Activated CD4-positive, alpha-beta T cell treated with anti-CD3 and anti-CD28 coated beads for 36 hours (primary cell): ENCODE results near the gene CTCF. TPM values are rescaled to one million over a fixed set of nuclear protein-coding genes. Genes with fewer than 3 reads are reported as not detected.

ENCODE experiments used
- ATAC-seq: fragments of 200-7000 bp; cut with Tn5 transposase; one replicate; pipeline ENCODE4 v1.10.0; 2021; ENCODE audit warnings: mild to moderate bottlenecking, moderate library complexity
- CTCF ChIA-PET: fragments of 350-600 bp; sonication (Branson Sonifier 250); formaldehyde crosslinking; loops from one replicate; lab custom pipeline; 2021; ENCODE audit warnings: antibody characterized with exemption; lab: Charles Lee
- POLR2A ChIA-PET: fragments of 350-600 bp; sonication (Branson Sonifier 250); formaldehyde crosslinking; loops from one replicate; lab custom pipeline; 2021; ENCODE audit warnings: antibody characterized with exemption, inconsistent platforms; lab: Charles Lee
- DNase-seq: peaks from one replicate; pipeline ENCODE4 v3.0.0-alpha.2; 2020
- H3K27ac Mint-ChIP-seq: one replicate; pipeline ENCODE4 v1.8.0; 2021; ENCODE audit warnings: mixed read lengths
- H3K27me3 Mint-ChIP-seq: one replicate; pipeline ENCODE4 v1.8.0; 2021; ENCODE audit warnings: mixed read lengths
- H3K36me3 Mint-ChIP-seq: one replicate; pipeline ENCODE4 v1.8.0; 2021; ENCODE audit warnings: low read depth, mixed read lengths
- H3K4me1 Mint-ChIP-seq: one replicate; pipeline ENCODE4 v1.8.0; 2021; ENCODE audit warnings: mixed read lengths
- H3K4me3 Mint-ChIP-seq: one replicate; pipeline ENCODE4 v1.8.0; 2021; ENCODE audit warnings: mild to moderate bottlenecking, moderate library complexity, mixed read lengths
- H3K9me3 Mint-ChIP-seq: one replicate; pipeline ENCODE4 v1.8.0; 2021; ENCODE audit warnings: low read depth, mixed read lengths
- intact Hi-C, 2 experiments: fragments of 100-400 bp; cut with DNase I in 1 of 2; cut with micrococcal nuclease in 1 of 2; formaldehyde crosslinking; loops; one replicate each; pipeline versions ENCODE4 v1.14.2 to v1.15.1; 2022 to 2024; cut with DNase I, micrococcal nuclease
- total RNA-seq, 2 experiments: library from RNA; stranded (reverse); gene quantifications; one replicate each; pipeline ENCODE4 v1.2.3, GENCODE V29; 2021

CTCF gene
- total RNA-seq, 2 experiments from 2014 or later: 51.0 to 66.4 TPM

DNA sequence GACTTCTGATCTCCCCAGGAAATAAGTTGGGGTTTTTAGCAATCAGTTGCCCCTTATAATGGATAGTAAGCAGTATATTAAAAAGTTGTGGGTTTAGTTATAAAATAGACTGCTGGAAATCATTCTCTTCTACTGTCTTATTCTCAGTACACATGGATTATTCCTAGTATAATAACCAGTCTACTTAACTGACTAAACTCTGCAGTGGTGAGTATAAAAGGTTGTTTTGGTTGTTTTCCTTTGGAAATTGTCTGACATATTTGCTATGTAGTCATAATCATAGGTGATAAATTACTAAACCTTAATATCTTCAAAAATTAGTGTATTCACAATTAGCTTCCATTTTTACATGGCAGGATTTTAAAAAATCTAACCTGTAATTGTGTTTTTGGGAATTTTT lies 31.4 kb downstream of the CTCF start:
- ATAC-seq (peak; percentile 23), DNase-seq (no peak)
- CTCF ChIA-PET: interaction anchor here (1.4 to 2.8 kb wide), 2 partner anchors 46 to 73 kb away, joined by 5 to 12 read pairs; no protein-coding TSS in a partner anchor
- H3K27me3 Mint-ChIP-seq: no peaks in the 10 kb centered on the region
- no peak overlapping the region for H3K4me3 Mint-ChIP-seq
- H3K27ac Mint-ChIP-seq: peak overlapping the region; percentile 0
- intact Hi-C loops: no loop called here
- POLR2A ChIA-PET: interaction anchor here (0.6 to 0.7 kb wide), 2 partner anchors 8 to 19 kb away, joined by 3 to 4 read pairs; no protein-coding TSS in a partner anchor
- no peaks in the 10 kb centered on the region for H3K9me3 Mint-ChIP-seq
- peaks cover 32% of the 10 kb centered on the region for H3K4me1 Mint-ChIP-seq
- H3K36me3 Mint-ChIP-seq: peaks cover 11% of the 10 kb centered on the region

DNA sequence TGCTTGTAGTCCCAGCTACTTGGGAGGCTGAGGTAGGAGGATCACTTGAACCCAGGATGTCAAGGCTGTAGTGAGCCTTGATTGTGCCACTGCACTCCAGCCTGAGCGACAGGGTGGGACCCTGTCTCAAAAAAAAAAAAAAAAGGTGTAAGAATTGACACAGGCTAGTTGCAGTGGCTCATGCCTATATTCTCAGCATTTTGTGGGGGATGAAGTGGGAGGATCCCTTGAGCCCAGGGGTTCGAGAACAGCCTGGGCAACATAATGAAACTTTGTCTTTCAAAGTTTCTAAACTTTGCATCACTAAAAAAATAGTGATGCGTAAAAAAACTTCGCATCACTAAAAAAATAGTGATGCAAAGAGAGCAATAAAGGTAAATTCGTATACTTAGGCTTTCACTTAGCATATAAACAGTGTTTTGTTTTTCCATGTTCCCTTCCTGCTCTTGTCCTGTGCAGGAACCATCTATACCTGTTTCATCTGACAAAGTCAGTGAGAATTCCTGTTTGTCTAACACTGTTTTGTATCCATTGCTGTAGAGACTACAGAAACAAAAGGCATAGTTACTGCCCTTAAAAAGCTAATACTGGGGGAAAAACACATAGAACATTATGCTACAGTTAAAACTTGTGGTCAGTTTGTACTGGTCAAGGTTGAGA lies 32.1 kb downstream of the CTCF start:
- CTCF ChIA-PET: interaction anchor here (1.2 to 2.8 kb wide), 6 partner anchors 31 to 77 kb away, joined by 3 to 12 read pairs (median 6); partner anchors contain the start of gene CARMIL2
- DNase-seq (no peak), ATAC-seq (no peak)
- H3K27ac Mint-ChIP-seq: peak overlapping the region; percentile 53
- no peaks in the 10 kb centered on the region for H3K27me3 Mint-ChIP-seq
- intact Hi-C loops: no loop called here
- H3K4me1 Mint-ChIP-seq: peaks cover 32% of the 10 kb centered on the region
- H3K36me3 Mint-ChIP-seq: peaks cover 9% of the 10 kb centered on the region
- H3K4me3 Mint-ChIP-seq: no peak overlapping the region
- POLR2A ChIA-PET: interaction anchor here (0.6 kb wide), 2 partner anchors 22 to 275 kb away, joined by 3 to 7 read pairs; no protein-coding TSS in a partner anchor
- H3K9me3 Mint-ChIP-seq: no peaks in the 10 kb centered on the region

DNA sequence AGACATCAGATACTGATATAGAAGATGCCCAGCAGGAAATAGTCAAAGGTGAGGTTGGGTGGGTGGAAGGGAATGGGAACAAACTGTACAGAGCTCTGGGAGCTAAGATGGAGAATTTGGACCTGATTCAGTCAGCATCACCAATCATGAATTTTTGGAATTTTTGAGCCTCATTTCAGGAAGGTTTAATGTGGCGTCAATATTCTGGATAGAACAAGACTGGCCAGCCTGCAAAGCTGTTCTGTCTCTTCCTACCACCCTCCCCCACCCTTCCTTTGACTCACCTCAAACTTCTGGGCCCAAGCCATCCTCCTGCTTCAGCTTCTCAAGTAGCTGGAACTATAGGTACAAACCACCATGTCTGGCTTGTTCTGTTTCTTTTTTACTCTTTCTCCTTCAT lies 32.6 kb downstream of the CTCF start:
- peaks cover 5% of the 10 kb centered on the region for H3K36me3 Mint-ChIP-seq
- peak; percentile 81 for ATAC-seq
- no peaks in the 10 kb centered on the region for H3K27me3 Mint-ChIP-seq
- intact Hi-C loops: loop anchor here in 1 of 2 experiments (5.0 kb wide), 1 partner anchor 33 kb away; the partner anchor contains the start of gene CTCF
- H3K9me3 Mint-ChIP-seq: no peaks in the 10 kb centered on the region
- peak; percentile 44 for DNase-seq
- H3K4me3 Mint-ChIP-seq: no peak overlapping the region
- peak overlapping the region; percentile 53 for H3K27ac Mint-ChIP-seq
- peaks cover 36% of the 10 kb centered on the region for H3K4me1 Mint-ChIP-seq
- POLR2A ChIA-PET: interaction anchor here (0.6 kb wide), 2 partner anchors 22 to 274 kb away, joined by 3 to 7 read pairs; no protein-coding TSS in a partner anchor
- CTCF ChIA-PET: interaction anchor here (0.7 to 2.8 kb wide), 6 partner anchors 31 to 78 kb away, joined by 3 to 12 read pairs (median 6); partner anchors contain the start of gene CARMIL2

DNA sequence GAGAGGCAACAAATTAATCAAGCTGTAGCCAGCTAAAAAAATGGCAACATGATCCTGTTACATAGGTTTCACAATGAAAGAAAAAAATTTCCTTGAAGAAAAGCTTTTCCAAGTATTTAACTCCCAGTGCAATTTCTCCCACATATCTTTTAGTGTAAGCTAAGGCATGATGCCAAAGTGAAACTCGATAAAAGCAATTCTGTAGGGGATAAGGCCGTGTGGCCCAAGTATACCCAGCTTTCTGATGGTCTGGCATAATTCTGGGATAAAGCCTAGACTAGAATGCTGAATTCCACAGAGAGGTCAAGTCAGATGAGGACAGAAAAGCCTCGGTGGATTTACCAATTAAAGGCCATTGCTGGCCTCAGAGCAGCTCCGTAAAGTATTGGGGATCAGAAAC lies 36.2 kb downstream of the CTCF start:
- ATAC-seq (no peak), DNase-seq (no peak)
- no peak overlapping the region for H3K27ac Mint-ChIP-seq
- ChIA-PET CTCF (interaction anchor here (0.9 to 2.1 kb wide), 5 partner anchors 11 to 77 kb away, joined by 3 to 8 read pairs (median 3); no protein-coding TSS in a partner anchor), POLR2A (interaction anchor here (1.2 kb wide), 1 partner anchor 9 kb away, joined by 4 read pairs; no protein-coding TSS in a partner anchor)
- no peaks in the 10 kb centered on the region for H3K36me3 Mint-ChIP-seq
- no peak overlapping the region for H3K4me3 Mint-ChIP-seq
- no peaks in the 10 kb centered on the region for H3K9me3 Mint-ChIP-seq
- H3K4me1 Mint-ChIP-seq: peaks cover 34% of the 10 kb centered on the region
- no peaks in the 10 kb centered on the region for H3K27me3 Mint-ChIP-seq
- intact Hi-C loops: loop anchor here in 1 of 2 experiments (5.0 kb wide), 1 partner anchor 36 kb away; the partner anchor contains the start of gene CTCF

DNA sequence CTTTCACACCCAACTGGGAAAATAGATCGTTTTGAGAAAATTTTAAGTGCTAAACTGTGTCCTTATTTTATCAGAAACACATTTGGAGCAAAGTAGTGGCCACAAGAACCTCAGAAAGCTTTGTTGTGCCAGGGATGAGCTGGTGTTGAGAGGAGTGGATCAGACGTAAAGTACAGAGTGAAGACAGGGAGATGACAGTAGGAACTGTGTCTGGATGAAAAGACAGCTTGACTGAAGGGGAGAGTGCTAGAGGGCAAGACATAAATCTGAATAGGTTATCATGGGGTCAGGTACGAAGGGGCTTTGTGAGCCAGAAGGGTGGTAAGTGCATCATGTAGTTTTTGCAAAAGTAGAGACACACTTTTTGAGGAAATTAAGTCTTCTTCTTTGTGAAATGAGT lies 43.3 kb downstream of the CTCF start:
- CTCF ChIA-PET: interaction anchor here (0.7 kb wide), 1 partner anchor 340 kb away, joined by 4 read pairs; no protein-coding TSS in a partner anchor
- ATAC-seq: no peak
- H3K27ac Mint-ChIP-seq: no peak overlapping the region
- H3K27me3 Mint-ChIP-seq: no peaks in the 10 kb centered on the region
- intact Hi-C loops: no loop called here
- H3K9me3 Mint-ChIP-seq: no peaks in the 10 kb centered on the region
- H3K4me3 Mint-ChIP-seq: no peak overlapping the region
- no peaks in the 10 kb centered on the region for H3K36me3 Mint-ChIP-seq
- H3K4me1 Mint-ChIP-seq: peaks cover 14% of the 10 kb centered on the region
- POLR2A ChIA-PET: no interaction called here
- no peak for DNase-seq

DNA sequence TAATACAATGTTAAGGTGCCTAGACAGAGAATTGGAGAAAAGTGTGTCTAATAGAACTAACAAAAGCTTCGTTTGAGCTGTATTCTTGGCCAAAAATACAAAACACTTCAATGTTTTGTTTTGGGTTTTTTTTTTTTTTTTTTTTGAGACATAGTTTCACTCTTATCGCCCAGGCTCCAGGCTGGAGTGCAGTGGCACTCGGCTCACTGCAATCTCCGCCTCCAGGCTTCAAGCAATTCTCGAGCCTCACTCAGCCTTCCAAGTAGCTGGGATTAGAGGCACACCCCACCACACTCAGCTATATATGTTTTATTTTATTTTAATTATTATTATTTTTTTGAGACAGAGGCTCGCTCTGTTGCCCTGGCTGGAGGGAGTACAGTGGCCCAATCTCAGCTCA lies 44.3 kb downstream of the CTCF start:
- peaks cover 10% of the 10 kb centered on the region for H3K4me1 Mint-ChIP-seq
- POLR2A ChIA-PET: no interaction called here
- H3K27me3 Mint-ChIP-seq: no peaks in the 10 kb centered on the region
- no peak overlapping the region for H3K27ac Mint-ChIP-seq
- H3K4me3 Mint-ChIP-seq: no peak overlapping the region
- CTCF ChIA-PET: interaction anchor here (0.9 to 1.0 kb wide), 3 partner anchors 26 to 86 kb away, joined by 3 to 6 read pairs (median 4); no protein-coding TSS in a partner anchor
- intact Hi-C loops: no loop called here
- ATAC-seq (no peak), DNase-seq (no peak)
- peaks cover 5% of the 10 kb centered on the region for H3K36me3 Mint-ChIP-seq
- no peaks in the 10 kb centered on the region for H3K9me3 Mint-ChIP-seq

DNA sequence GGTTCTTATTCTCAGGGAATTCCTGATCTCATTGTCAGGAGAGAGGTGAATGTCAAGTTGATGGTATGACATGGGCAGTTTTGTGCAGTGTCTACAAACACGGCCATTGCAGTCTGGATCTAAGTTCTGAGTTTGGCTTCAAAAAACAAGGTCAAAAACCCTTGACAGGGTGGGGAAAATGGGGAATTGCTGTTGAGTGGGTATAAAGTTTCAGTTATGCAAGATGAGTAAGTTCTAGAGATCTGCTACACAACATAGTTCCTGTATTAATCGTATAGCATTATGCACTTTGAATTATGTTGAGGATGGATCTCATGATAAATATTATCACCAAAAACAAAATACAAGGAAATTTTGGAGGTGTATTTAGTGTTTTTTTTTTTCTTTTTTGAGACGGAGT lies 46.0 kb downstream of the CTCF start:
- intact Hi-C loops: no loop called here
- POLR2A ChIA-PET: no interaction called here
- Mint-ChIP-seq H3K9me3 (no peaks in the 10 kb centered on the region), H3K4me1 (peaks cover 10% of the 10 kb centered on the region), H3K36me3 (peaks cover 14% of the 10 kb centered on the region), H3K4me3 (no peak overlapping the region), H3K27ac (peak overlapping the region; percentile 85), H3K27me3 (no peaks in the 10 kb centered on the region)
- DNase-seq (no peak), ATAC-seq (peak; percentile 80)
- CTCF ChIA-PET: no interaction called here

DNA sequence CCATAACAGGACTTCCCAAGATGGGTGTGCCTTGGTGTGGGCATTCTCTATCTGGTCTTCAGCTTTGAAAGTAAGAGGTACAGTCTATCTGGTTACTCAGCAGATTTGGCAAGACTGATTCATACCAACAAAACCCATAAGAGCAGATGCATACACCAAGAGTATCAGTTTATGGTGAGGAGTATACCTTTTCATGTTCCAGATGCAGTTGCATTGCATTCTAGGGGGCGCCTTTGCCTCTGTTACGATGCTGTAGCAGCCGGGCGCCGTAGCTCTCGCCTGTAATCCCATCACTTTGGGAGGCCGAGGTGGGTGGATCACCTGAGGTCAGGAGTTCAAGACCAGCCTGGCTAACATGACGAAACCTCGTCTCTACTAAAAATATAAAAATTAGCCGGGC lies 51.5 kb downstream of the CTCF start:
- intact Hi-C loops: loop anchor here in 1 of 2 experiments (5.0 kb wide), 1 partner anchor 37 kb away; no protein-coding TSS in a partner anchor
- Mint-ChIP-seq H3K9me3 (no peaks in the 10 kb centered on the region), H3K27me3 (no peaks in the 10 kb centered on the region), H3K4me1 (no peaks in the 10 kb centered on the region), H3K36me3 (peaks cover 35% of the 10 kb centered on the region), H3K4me3 (no peak overlapping the region), H3K27ac (no peak overlapping the region)
- ATAC-seq (peak; percentile 60), DNase-seq (peak; percentile 46)
- CTCF ChIA-PET: interaction anchor here (0.6 to 1.7 kb wide), 4 partner anchors 9 to 92 kb away, joined by 3 to 6 read pairs (median 5); partner anchors contain the start of gene ACD
- POLR2A ChIA-PET: no interaction called here

DNA sequence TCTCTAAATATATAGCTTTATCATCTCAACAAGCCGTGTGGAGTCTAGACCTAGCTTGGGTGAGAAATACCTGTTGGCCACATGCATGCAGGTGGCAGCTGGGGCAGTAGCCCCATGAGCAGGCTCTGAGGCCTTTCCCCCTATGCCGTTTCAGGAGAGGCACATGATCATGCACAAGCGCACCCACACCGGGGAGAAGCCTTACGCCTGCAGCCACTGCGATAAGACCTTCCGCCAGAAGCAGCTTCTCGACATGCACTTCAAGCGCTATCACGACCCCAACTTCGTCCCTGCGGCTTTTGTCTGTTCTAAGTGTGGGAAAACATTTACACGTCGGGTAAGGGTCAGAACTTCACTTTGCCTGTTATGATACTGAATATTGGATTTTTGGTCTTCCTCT lies 65.9 kb downstream of the CTCF start:
- Mint-ChIP-seq H3K4me3 (no peak overlapping the region), H3K9me3 (no peaks in the 10 kb centered on the region), H3K4me1 (no peaks in the 10 kb centered on the region), H3K27ac (no peak overlapping the region), H3K27me3 (no peaks in the 10 kb centered on the region), H3K36me3 (peaks cover 43% of the 10 kb centered on the region)
- no peak for DNase-seq
- ChIA-PET POLR2A (interaction anchor here (0.6 to 0.7 kb wide), 2 partner anchors 132 to 352 kb away, joined by 3 read pairs; no protein-coding TSS in a partner anchor), CTCF (interaction anchor here (0.8 to 2.9 kb wide), 3 partner anchors 10 to 81 kb away, joined by 3 to 8 read pairs (median 4); no protein-coding TSS in a partner anchor)
- ATAC-seq: no peak
- intact Hi-C loops: no loop called here

DNA sequence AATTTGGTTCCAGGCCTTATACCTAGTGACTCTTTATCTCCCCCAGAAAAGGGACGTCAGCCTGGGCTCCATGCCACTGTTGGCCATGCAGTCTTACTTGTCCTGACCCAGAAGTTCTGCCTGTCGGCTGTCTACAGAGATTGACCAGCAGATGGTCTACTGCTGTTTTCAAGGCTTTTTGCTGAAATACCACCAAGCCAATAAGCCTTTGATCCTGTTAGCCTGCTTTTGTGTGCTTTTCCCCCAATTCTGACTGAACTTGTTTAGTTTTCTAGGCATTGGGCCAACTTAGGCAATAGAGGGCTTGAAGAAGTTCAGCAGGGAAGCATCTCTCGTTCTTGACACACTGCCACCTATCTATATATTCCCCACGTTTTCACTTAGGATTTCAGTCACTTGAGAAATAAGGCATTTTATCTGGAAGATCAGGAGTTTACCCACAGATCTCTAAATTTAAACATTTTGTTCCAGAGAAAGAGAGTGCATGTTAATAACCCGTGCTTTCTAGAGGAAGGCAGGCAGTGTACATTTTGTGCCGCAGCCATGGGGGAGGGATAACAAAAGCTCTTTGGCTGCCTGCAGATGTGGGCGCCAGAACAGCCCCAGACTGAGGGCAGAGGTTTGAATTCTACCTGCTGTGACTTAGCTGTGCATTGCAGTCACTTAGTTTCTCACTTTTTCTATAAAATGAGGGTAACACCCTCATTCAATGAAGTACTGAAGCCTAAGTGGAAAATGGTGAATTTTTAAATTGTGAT lies 70.3 kb downstream of the CTCF start:
- intact Hi-C loops: no loop called here
- Mint-ChIP-seq H3K27me3 (no peaks in the 10 kb centered on the region), H3K4me1 (no peaks in the 10 kb centered on the region), H3K9me3 (no peaks in the 10 kb centered on the region), H3K4me3 (no peak overlapping the region), H3K27ac (no peak overlapping the region), H3K36me3 (peaks cover 36% of the 10 kb centered on the region)
- DNase-seq (no peak), ATAC-seq (no peak)
- POLR2A ChIA-PET: no interaction called here
- CTCF ChIA-PET: interaction anchor here (0.7 to 1.5 kb wide), 5 partner anchors 21 to 138 kb away, joined by 3 to 5 read pairs (median 3); no protein-coding TSS in a partner anchor

DNA sequence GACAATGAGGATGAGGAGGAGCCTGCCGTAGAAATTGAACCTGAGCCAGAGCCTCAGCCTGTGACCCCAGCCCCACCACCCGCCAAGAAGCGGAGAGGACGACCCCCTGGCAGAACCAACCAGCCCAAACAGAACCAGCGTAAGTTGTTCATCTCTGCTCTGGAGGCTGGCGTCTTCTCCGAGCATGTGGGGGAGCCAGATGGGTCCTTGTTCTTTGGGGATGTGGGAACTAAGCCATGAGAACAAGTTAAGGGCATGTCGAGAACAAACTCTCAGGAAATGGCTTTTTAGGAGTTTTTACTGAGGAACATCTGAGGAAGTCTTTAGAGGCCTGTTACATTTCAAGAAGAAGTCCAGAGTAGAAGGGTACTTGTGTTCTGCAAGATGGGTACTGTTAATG lies 74.4 kb downstream of the CTCF start:
- CTCF ChIA-PET: no interaction called here
- Mint-ChIP-seq H3K27me3 (no peaks in the 10 kb centered on the region), H3K4me1 (no peaks in the 10 kb centered on the region), H3K9me3 (no peaks in the 10 kb centered on the region), H3K4me3 (no peak overlapping the region), H3K36me3 (peaks cover 21% of the 10 kb centered on the region), H3K27ac (no peak overlapping the region)
- POLR2A ChIA-PET: no interaction called here
- ATAC-seq: no peak
- DNase-seq: no peak
- intact Hi-C loops: no loop called here
